GM12878 (cell line): ENCODE results near the gene TBXAS1. TPM values are rescaled to one million over a fixed set of nuclear protein-coding genes. Genes with fewer than 3 reads are reported as not detected.
A peak's percentile ranks its signal among the peaks of the same experiment; 100 is the strongest.

Experiments
- ATAC-seq: fragments of 200-7000 bp; cut with Tn5 transposase; 3 replicates; pipeline ENCODE4 v1.9.1; 2020; ENCODE audit warnings: mild to moderate bottlenecking, moderate library complexity
- BruUV-seq: library from RNA; stranded (reverse); fragments of 400-500 nt; replicated peaks from 2 replicates; lab custom pipeline; 2021; lab: Mats Ljungman, UMichigan
- CTCF ChIA-PET: fragments of 300-600 bp; sonication (Branson Sonifier 250); formaldehyde crosslinking; extraction: SDS; loops from one replicate; lab custom pipeline; 2021; ENCODE audit warnings: inconsistent platforms; lab: Yijun Ruan, JAX
- POLR2A ChIA-PET: fragments of 350-600 bp; formaldehyde crosslinking; extraction: SDS; loops from one replicate; lab custom pipeline; 2021; ENCODE audit warnings: inconsistent platforms; lab: Charles Lee
- RAD21 ChIA-PET: fragments of 300-600 bp; sonication (Branson Sonifier 250); formaldehyde crosslinking; loops from one replicate; lab custom pipeline; 2023; ENCODE audit warnings: antibody characterized with exemption; ENCODE audit not compliant: unreplicated experiment; lab: Charles Lee
- SMC1A ChIA-PET: fragments of 300-600 bp; sonication (Branson Sonifier 250); formaldehyde crosslinking; loops from one replicate; lab custom pipeline; 2023; ENCODE audit not compliant: unreplicated experiment, uncharacterized antibody; lab: Charles Lee
- DNase-seq: peaks from one replicate; pipeline ENCODE4 v3.0.0-alpha.2; 2011; ENCODE audit warnings: low read depth, low spot score
- FAIRE-seq: peaks from 3 replicates; lab custom pipeline; 2011; peaks lifted over from hg19 to GRCh38; lab: Jason Lieb, UNC
- H2AFZ ChIP-seq: 2 replicates; pipeline ENCODE4 v1.6.0; 2011; ENCODE audit warnings: low read depth, low read length, control low read depth; ENCODE audit not compliant: control insufficient read depth
- H3K27ac ChIP-seq: 2 replicates; pipeline ENCODE4 v1.5.1; 2011; ENCODE audit warnings: control low read depth; ENCODE audit not compliant: control insufficient read depth, insufficient read depth
- H3K27me3 ChIP-seq, 2 experiments: replicated peaks in 1 of 2; 2 replicates each; pipeline versions ENCODE4 v1.6.0 to v1.6.1; 2011; ENCODE audit warnings: low read length in 1 of 2; ENCODE audit not compliant: control insufficient read depth in 2 of 2, insufficient read depth in 2 of 2
- H3K36me3 ChIP-seq, 2 experiments: 2 replicates each; pipeline ENCODE4 v1.5.1; 2011; ENCODE audit warnings: low read length in 1 of 2; ENCODE audit not compliant: control insufficient read depth in 2 of 2, insufficient read depth in 2 of 2
- H3K4me1 ChIP-seq: 2 replicates; pipeline ENCODE4 v1.6.1; 2011; ENCODE audit warnings: mild to moderate bottlenecking, low read length, moderate library complexity, mixed read lengths; ENCODE audit not compliant: control insufficient read depth, insufficient read depth
- H3K4me2 ChIP-seq: 2 replicates; pipeline ENCODE4 v1.6.0; 2011; ENCODE audit warnings: control low read depth; ENCODE audit not compliant: control insufficient read depth, insufficient read depth
- H3K4me3 ChIP-seq: fragments of 200-600 bp; sonication (generic); 2 replicates; pipeline ENCODE4 v1.5.1; 2016
- H3K79me2 ChIP-seq: 2 replicates; pipeline ENCODE4 v1.6.0; 2011; ENCODE audit warnings: low read length; ENCODE audit not compliant: control insufficient read depth, insufficient read depth
- H3K9ac ChIP-seq: 2 replicates; pipeline ENCODE4 v1.8.0; 2011; ENCODE audit warnings: low read length, control low read depth, mixed read lengths; ENCODE audit not compliant: control insufficient read depth, insufficient read depth
- H3K9me3 ChIP-seq: replicated peaks from 3 replicates; pipeline ENCODE4 v1.5.1; 2011; ENCODE audit warnings: mild to moderate bottlenecking, low read length; ENCODE audit not compliant: control insufficient read depth, insufficient read depth
- H4K20me1 ChIP-seq: 2 replicates; pipeline ENCODE4 v1.6.0; 2011; ENCODE audit not compliant: control insufficient read depth, insufficient read depth
- ATF7 ChIP-seq: fragments of 450-650 bp; IDR thresholded peaks from 2 replicates; pipeline ENCODE4 v1.6.1; 2016; ENCODE audit warnings: low read depth, mild to moderate bottlenecking
- BCL11A ChIP-seq: IDR thresholded peaks from 2 replicates; pipeline ENCODE4 v1.6.1; 2011; ENCODE audit warnings: low read depth, low read length
- E2F4 ChIP-seq: IDR thresholded peaks from 2 replicates; pipeline ENCODE4 v1.6.1; 2012; ENCODE audit warnings: low read depth, low read length, improper control_type of control experiment
- EZH2 ChIP-seq: IDR thresholded peaks from 2 replicates; pipeline ENCODE4 v1.6.1; 2012; ENCODE audit warnings: low read depth, mild to moderate bottlenecking, control low read depth, inconsistent platforms, low read length, borderline replicate concordance; ENCODE audit not compliant: control insufficient read depth
- HCFC1 ChIP-seq: fragments of 150-350 bp; IDR thresholded peaks from 2 replicates; pipeline ENCODE4 v1.6.1; 2014; ENCODE audit warnings: low read length
- HDAC2 ChIP-seq: fragments of 200-600 bp; sonication (generic); IDR thresholded peaks from 2 replicates; pipeline ENCODE4 v1.6.1; 2017
- HSF1 ChIP-seq: fragments of 150-350 bp; IDR thresholded peaks from 2 replicates; pipeline ENCODE4 v1.6.1; 2014; ENCODE audit warnings: mild to moderate bottlenecking, low read depth, low read length
- IKZF1 ChIP-seq: fragments of 450-650 bp; conservative IDR thresholded peaks from 2 replicates; pipeline ENCODE4 v1.6.1; 2017; ENCODE audit warnings: antibody characterized with exemption, mild to moderate bottlenecking
- KAT2A ChIP-seq: conservative IDR thresholded peaks from 2 replicates; pipeline ENCODE4 v1.6.1; 2011; ENCODE audit warnings: low read depth, low read length; ENCODE audit not compliant: control insufficient read depth
- LARP7 ChIP-seq: fragments of 450-650 bp; IDR thresholded peaks from 2 replicates; pipeline ENCODE4 v1.6.1; 2017; ENCODE audit warnings: mild to moderate bottlenecking
- PAX5 ChIP-seq: IDR thresholded peaks from 2 replicates; pipeline ENCODE4 v1.6.1; 2011; ENCODE audit warnings: low read depth, low read length, borderline replicate concordance
- PML ChIP-seq: IDR thresholded peaks from 2 replicates; pipeline ENCODE4 v1.6.1; 2012; ENCODE audit warnings: low read length, inconsistent platforms
- POU2F2 ChIP-seq: IDR thresholded peaks from 3 replicates; pipeline ENCODE4 v1.6.1; 2011; ENCODE audit warnings: low read depth, mild to moderate bottlenecking, low read length, borderline replicate concordance
- RAD51 ChIP-seq: fragments of 450-650 bp; IDR thresholded peaks from 2 replicates; pipeline ENCODE4 v1.6.1; 2016; ENCODE audit warnings: moderate library complexity, mild to moderate bottlenecking, inconsistent platforms
- RUNX3 ChIP-seq: IDR thresholded peaks from 2 replicates; pipeline ENCODE4 v1.6.1; 2012; ENCODE audit warnings: low read length, inconsistent platforms
- YY1 ChIP-seq: IDR thresholded peaks from 2 replicates; pipeline ENCODE4 v1.6.1; 2011; ENCODE audit warnings: low read depth, mild to moderate bottlenecking, low read length
- WGBS: methylation state at CpG from one replicate; pipeline ENCODE4 v1.1.6; 2016; ENCODE audit warnings: low lambda C conversion rate; ENCODE audit not compliant: insufficient replicate concordance, insufficient coverage; ENCODE audit errors: missing lambda C conversion rate; 5-methylcytosine and 5-hydroxymethylcytosine counted together
- in situ Hi-C: fragments of 300-500 bp; cut with MboI; formaldehyde crosslinking; loops from 9 replicates; pipeline ENCODE4 v1.14.3; 2018; ENCODE audit warnings: mixed read lengths
- intact Hi-C: fragments of 100-400 bp; cut with micrococcal nuclease; formaldehyde crosslinking; loops from one replicate; pipeline ENCODE4 v1.14.2; 2022; ENCODE audit not compliant: unreplicated experiment
- polyA plus RNA-seq, 11 experiments: library from polyadenylated mRNA; depleted of rRNA in 4 of 11; unstranded in 6 of 11; stranded (reverse) in 5 of 11; fragments of >200 nt; fragmentation: Nextera tagmentation in 4 of 11; fragmentation: Illumina TruSeq in 1 of 11; extraction: Ambion mirVana in 4 of 11; extraction: Trizol in 1 of 11; gene quantifications; 1 replicate in 1 of 11; 2 replicates in 10 of 11; pipeline versions ENCODE4 v1.2.1 to v1.2.3, GENCODE V29; 2011 to 2016; ENCODE audit warnings: inconsistent platforms in 2 of 11, missing spikeins in 2 of 11, low read depth in 1 of 11
- total RNA-seq, 4 experiments: library from RNA; depleted of rRNA in 3 of 4; stranded (reverse); fragments of >200 nt in 3 of 4; fragmentation: Illumina TruSeq in 1 of 4; extraction: Trizol in 1 of 4; gene quantifications; 2 replicates each; pipeline versions ENCODE4 v1.2.1 to v1.2.3, GENCODE V29; 2013 to 2021

Gene TBXAS1
- total and polyA plus RNA-seq, 10 of the 15 experiments (the other 5 are each of a cell fraction or from before 2014, with no cell fraction given): 1.5 to 32.7 (median 16.3) TPM

- ChIA-PET SMC1A (interaction anchor here (0.6 to 3.5 kb wide), 8 partner anchors 11 to 240 kb away, joined by 3 to 15 read pairs (median 4); no protein-coding TSS in a partner anchor), RAD21 (interaction anchor here (1.8 to 1.9 kb wide), 2 partner anchors 30 to 240 kb away, joined by 7 to 8 read pairs; no protein-coding TSS in a partner anchor), POLR2A (interaction anchor here (1.1 to 1.5 kb wide), 2 partner anchors 13 to 29 kb away, joined by 3 to 5 read pairs; no protein-coding TSS in a partner anchor), CTCF (interaction anchor here (1.1 to 1.4 kb wide), 2 partner anchors 24 to 36 kb away, joined by 3 to 4 read pairs; no protein-coding TSS in a partner anchor)
- Histone ChIP-seq H2AFZ (no peak overlapping the region), H3K4me3 (no peak overlapping the region), H3K36me3 (no peaks in the 10 kb centered on the region), H3K4me1 (no peaks in the 10 kb centered on the region), H3K79me2 (no peaks in the 10 kb centered on the region), H3K27ac (no peak overlapping the region), H3K4me2 (no peak overlapping the region), H3K27me3 (no peaks in the 10 kb centered on the region), H3K9me3 (no peaks in the 10 kb centered on the region; the same call in 2 of the 3 replicates), H4K20me1 (no peaks in the 10 kb centered on the region), H3K9ac (no peak overlapping the region)
- in situ Hi-C loops (no loop called here), intact Hi-C loops (loop anchor here (5.0 kb wide), 1 partner anchor 240 kb away; no protein-coding TSS in a partner anchor)
- DNase-seq (no peak), FAIRE-seq (no peak), ATAC-seq (peak; percentile 26; the same call in 2 of the 3 replicates)
- no TSS peak for BruUV-seq
- 29% methylated on average over 2 of the region's 2 CpGs for WGBS
- TF ChIP-seq IKZF1 (peak; percentile 53; the same call in 1 of the 2 replicates), POU2F2 (no peak)
- TF ChIP-seq, all 136 proteins: peak for 1
Observed at GRCh38 chr7:139886899-139887298, 57.8 kb downstream of the TBXAS1 start.

GRCh38 chr7:139887992-139888481 is 59.0 kb downstream of the TBXAS1 start:
- DNase-seq (no peak), ATAC-seq (no peak), FAIRE-seq (no peak)
- 98% methylated on average over 5 of the region's 5 CpGs for WGBS
- Histone ChIP-seq H3K27ac (no peak overlapping the region), H3K4me1 (no peaks in the 10 kb centered on the region), H3K9ac (no peak overlapping the region), H3K9me3 (no peaks in the 10 kb centered on the region; the same call in 2 of the 3 replicates), H3K4me2 (no peak overlapping the region), H4K20me1 (no peaks in the 10 kb centered on the region), H3K36me3 (no peaks in the 10 kb centered on the region), H3K27me3 (no peaks in the 10 kb centered on the region), H2AFZ (no peak overlapping the region), H3K4me3 (no peak overlapping the region), H3K79me2 (no peaks in the 10 kb centered on the region)
- no TSS peak for BruUV-seq
- intact Hi-C loops (loop anchor here (5.0 kb wide), 1 partner anchor 241 kb away; no protein-coding TSS in a partner anchor), in situ Hi-C loops (no loop called here)
- ChIA-PET POLR2A (interaction anchor here (1.1 kb wide), 1 partner anchor 12 kb away, joined by 5 read pairs; no protein-coding TSS in a partner anchor), RAD21 (interaction anchor here (1.3 to 1.8 kb wide), 2 partner anchors 28 to 241 kb away, joined by 4 to 8 read pairs; no protein-coding TSS in a partner anchor), CTCF (interaction anchor here (0.6 to 1.4 kb wide), 5 partner anchors 8 to 322 kb away, joined by 3 to 7 read pairs (median 4); no protein-coding TSS in a partner anchor), SMC1A (interaction anchor here (0.6 to 3.5 kb wide), 6 partner anchors 14 to 241 kb away, joined by 3 to 15 read pairs (median 4); no protein-coding TSS in a partner anchor)
- TF ChIP-seq HCFC1 (no peak), HDAC2 (no peak), ATF7 (no peak), RAD51 (no peak), PAX5 (no peak), E2F4 (no peak), KAT2A (no peak), HSF1 (no peak), EZH2 (no peak), YY1 (no peak), RUNX3 (no peak), BCL11A (no peak), LARP7 (no peak), PML (no peak)
